WTC11 (cell line): ENCODE data around the gene CD163L1. TPM values are rescaled to one million over a fixed set of nuclear protein-coding genes. Genes with fewer than 3 reads are reported as not detected.

Experiments
- ATAC-seq: fragments of 200-7000 bp; cut with Tn5 transposase; 2 replicates; pipeline ENCODE4 v1.10.0; 2021; ENCODE audit warnings: mild to moderate bottlenecking, moderate library complexity
- CTCF ChIA-PET: fragments of 300-600 bp; sonication (Branson Sonifier 250); formaldehyde crosslinking; loops from one replicate; lab custom pipeline; 2021; ENCODE audit warnings: antibody characterized with exemption; lab: Charles Lee
- POLR2A ChIA-PET: fragments of 350-600 bp; sonication (Branson Sonifier 250); formaldehyde crosslinking; loops from one replicate; lab custom pipeline; 2021; ENCODE audit warnings: antibody characterized with exemption; lab: Charles Lee
- DNase-seq: peaks from one replicate; pipeline ENCODE4 v3.0.0; 2021; ENCODE audit warnings: low spot score
- H3K27ac Mint-ChIP-seq: 2 replicates; pipeline ENCODE4 v1.8.0; 2021; ENCODE audit warnings: mixed read lengths
- H3K27me3 Mint-ChIP-seq: 2 replicates; pipeline ENCODE4 v1.8.0; 2021; ENCODE audit warnings: low read depth, mild to moderate bottlenecking, moderate library complexity, mixed read lengths
- H3K36me3 Mint-ChIP-seq: 2 replicates; pipeline ENCODE4 v1.8.0; 2021; ENCODE audit warnings: mixed read lengths
- H3K4me1 Mint-ChIP-seq: 2 replicates; pipeline ENCODE4 v1.8.0; 2022; ENCODE audit warnings: mixed read lengths
- H3K4me3 Mint-ChIP-seq: 2 replicates; pipeline ENCODE4 v1.8.0; 2021; ENCODE audit warnings: mild to moderate bottlenecking, moderate library complexity, mixed read lengths
- H3K9me3 Mint-ChIP-seq: 2 replicates; pipeline ENCODE4 v1.8.0; 2021; ENCODE audit warnings: mixed read lengths
- EMX1 ChIP-seq: fragments of 250-450 bp; sonication (Bioruptor Pico); IDR thresholded peaks from 2 replicates; pipeline ENCODE4 v1.8.0; 2021; ENCODE audit warnings: mild to moderate bottlenecking
- ETV6 ChIP-seq: sonication (generic); formaldehyde crosslinking; IDR thresholded peaks from 2 replicates; pipeline ENCODE4 v1.8.1; 2022; ENCODE audit warnings: mild to moderate bottlenecking, missing genetic modification reagents
- HMGA2 ChIP-seq: fragments of 250-450 bp; sonication (Bioruptor Pico); IDR thresholded peaks from 2 replicates; pipeline ENCODE4 v1.4.0; 2021; ENCODE audit warnings: mild to moderate bottlenecking, moderate library complexity
- MYBL2 ChIP-seq: sonication (generic); formaldehyde crosslinking; IDR thresholded peaks from 2 replicates; pipeline ENCODE4 v1.8.1; 2023; ENCODE audit warnings: mild to moderate bottlenecking, moderate library complexity, missing genetic modification reagents
- NFYB ChIP-seq: sonication (generic); formaldehyde crosslinking; conservative IDR thresholded peaks from 2 replicates; pipeline ENCODE4 v1.8.0; 2022; ENCODE audit warnings: low read depth, missing genetic modification reagents
- NR1H2 ChIP-seq: sonication (generic); formaldehyde crosslinking; IDR thresholded peaks from 2 replicates; pipeline ENCODE4 v1.9.0; 2021; ENCODE audit warnings: mild to moderate bottlenecking, moderate library complexity, missing genetic modification reagents
- NR3C1 ChIP-seq: sonication (generic); formaldehyde crosslinking; conservative IDR thresholded peaks from 2 replicates; pipeline ENCODE4 v1.8.1; 2023; ENCODE audit warnings: low read depth, mild to moderate bottlenecking, missing genetic modification reagents
- SP1 ChIP-seq: sonication (generic); formaldehyde crosslinking; conservative IDR thresholded peaks from 2 replicates; pipeline ENCODE4 v1.8.1; 2022; ENCODE audit warnings: missing genetic modification reagents
- TCF7 ChIP-seq: sonication (generic); formaldehyde crosslinking; IDR thresholded peaks from 2 replicates; pipeline ENCODE4 v1.8.0; 2022; ENCODE audit warnings: mild to moderate bottlenecking, low read depth, missing genetic modification reagents, moderate library complexity
- TEAD4 ChIP-seq: sonication (generic); formaldehyde crosslinking; IDR thresholded peaks from 2 replicates; pipeline ENCODE4 v1.8.0; 2022; ENCODE audit warnings: mild to moderate bottlenecking, missing genetic modification reagents
- total RNA-seq: library from RNA; stranded (reverse); gene quantifications from 3 replicates; pipeline ENCODE4 v1.2.3, GENCODE V29; 2021
- TF ChIP-seq, protein P1 (sequence below): sonication (generic); formaldehyde crosslinking; IDR thresholded peaks from 2 replicates; pipeline ENCODE4 v1.8.1; 2022; ENCODE audit warnings: missing genetic modification reagents, borderline replicate concordance
- TF ChIP-seq, protein P2 (sequence below): fragments of 200-600 bp; IDR thresholded peaks from 2 replicates; pipeline ENCODE4 v1.8.0; 2022; ENCODE audit warnings: antibody characterized with exemption
- TF ChIP-seq, protein P3 (sequence below): fragments of 250-450 bp; sonication (Bioruptor Pico); IDR thresholded peaks from 2 replicates; pipeline ENCODE4 v1.8.0; 2021; ENCODE audit warnings: mild to moderate bottlenecking
- TF ChIP-seq, protein P4 (sequence below): sonication (generic); formaldehyde crosslinking; conservative IDR thresholded peaks from 2 replicates; pipeline ENCODE4 v1.8.1; 2022; ENCODE audit warnings: mild to moderate bottlenecking, missing genetic modification reagents
- TF ChIP-seq, protein P5 (sequence below): fragments of 250-450 bp; sonication (Bioruptor Pico); IDR thresholded peaks from 2 replicates; pipeline ENCODE4 v2.1.2; 2022; ENCODE audit warnings: mild to moderate bottlenecking, moderate library complexity
- TF ChIP-seq, protein P6 (sequence below): sonication (generic); formaldehyde crosslinking; IDR thresholded peaks from 2 replicates; pipeline ENCODE4 v1.8.0; 2022; ENCODE audit warnings: mild to moderate bottlenecking, missing genetic modification reagents
- TF ChIP-seq, protein P7 (sequence below): sonication (generic); formaldehyde crosslinking; IDR thresholded peaks from 2 replicates; pipeline ENCODE4 v1.8.1; 2022; ENCODE audit warnings: low read depth, missing genetic modification reagents, borderline replicate concordance

Gene CD163L1
- total RNA-seq, 1 experiment from 2014 or later = 0.26 TPM

DNA sequence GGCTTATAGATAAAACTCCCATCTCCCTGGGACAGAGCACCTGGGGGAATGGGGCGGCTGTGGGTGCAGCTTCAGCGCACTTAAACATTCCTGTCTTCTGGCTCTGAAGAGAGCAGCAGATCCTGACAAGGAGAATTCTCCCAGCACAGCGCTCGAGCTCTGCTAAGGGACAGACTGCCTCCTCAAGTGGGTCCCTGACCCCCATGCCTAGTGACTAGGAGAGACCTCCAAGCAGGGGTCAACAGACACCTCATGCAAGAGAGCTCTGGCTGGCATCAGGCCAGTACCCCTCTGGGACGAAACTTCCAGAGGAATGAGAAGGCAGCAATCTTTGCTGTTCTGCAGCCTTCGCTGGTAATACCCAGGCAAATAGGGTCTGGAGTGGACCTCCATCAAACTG, 28.1 kb upstream of the CD163L1 start (continued):
- TF ChIP-seq, protein P1, sequence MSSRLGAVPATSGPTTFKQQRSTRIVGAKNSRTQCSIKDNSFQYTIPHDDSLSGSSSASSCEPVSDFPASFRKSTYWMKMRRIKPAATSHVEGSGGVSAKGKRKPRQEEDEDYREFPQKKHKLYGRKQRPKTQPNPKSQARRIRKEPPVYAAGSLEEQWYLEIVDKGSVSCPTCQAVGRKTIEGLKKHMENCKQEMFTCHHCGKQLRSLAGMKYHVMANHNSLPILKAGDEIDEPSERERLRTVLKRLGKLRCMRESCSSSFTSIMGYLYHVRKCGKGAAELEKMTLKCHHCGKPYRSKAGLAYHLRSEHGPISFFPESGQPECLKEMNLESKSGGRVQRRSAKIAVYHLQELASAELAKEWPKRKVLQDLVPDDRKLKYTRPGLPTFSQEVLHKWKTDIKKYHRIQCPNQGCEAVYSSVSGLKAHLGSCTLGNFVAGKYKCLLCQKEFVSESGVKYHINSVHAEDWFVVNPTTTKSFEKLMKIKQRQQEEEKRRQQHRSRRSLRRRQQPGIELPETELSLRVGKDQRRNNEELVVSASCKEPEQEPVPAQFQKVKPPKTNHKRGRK (CRISPR knock-in tag) = no peak
- no peak for TF ChIP-seq SP1 (CRISPR knock-in tag)

DNA sequence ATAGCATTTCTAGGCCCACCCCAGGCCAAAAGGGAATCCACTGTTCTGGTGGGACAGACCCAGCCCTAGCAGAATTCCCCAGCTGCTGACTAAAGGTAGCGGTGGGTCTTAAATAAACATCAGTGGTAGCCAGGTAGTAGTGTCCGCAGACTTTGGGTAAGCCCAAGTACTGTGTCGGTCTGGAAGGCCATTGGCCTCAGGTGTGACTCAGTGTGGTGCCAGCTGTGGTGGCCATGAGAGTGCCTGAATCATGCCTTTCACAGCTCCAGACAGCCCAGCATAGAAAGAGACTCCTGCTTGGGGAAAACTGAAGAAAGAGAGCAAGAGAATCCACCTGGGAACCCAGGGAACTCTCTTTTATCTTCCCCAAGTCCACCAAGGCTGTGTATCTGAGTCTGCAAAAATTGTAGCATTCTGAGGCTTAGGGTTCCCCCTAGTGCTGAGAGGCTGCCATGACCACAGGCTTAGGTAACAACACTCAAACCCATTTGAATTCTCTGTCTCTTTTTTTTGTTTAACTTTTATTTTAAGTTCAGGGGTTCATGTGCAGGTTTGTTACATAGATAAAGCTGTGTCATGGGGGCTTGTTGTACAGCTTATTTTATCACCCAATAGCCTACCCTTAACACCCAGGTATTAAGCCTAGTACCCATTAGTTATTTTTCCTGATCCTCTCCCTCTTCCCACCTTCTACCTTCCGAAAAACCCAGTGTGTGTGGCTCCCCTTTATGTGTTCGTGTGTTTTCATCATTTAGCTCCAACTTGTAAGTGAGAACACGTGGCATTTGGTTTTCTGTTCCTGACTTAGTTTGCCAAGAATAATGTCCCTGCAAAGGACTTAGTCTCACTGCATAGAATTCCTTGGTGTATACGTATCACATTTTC, 16.7 kb upstream of the CD163L1 start:
- H3K27ac Mint-ChIP-seq = no peak overlapping the region
- POLR2A ChIA-PET = interaction anchor here (0.6 kb wide), 1 partner anchor 236 kb away, joined by 4 read pairs; no protein-coding TSS in a partner anchor
- no peaks in the 10 kb centered on the region for H3K36me3 Mint-ChIP-seq
- CTCF ChIA-PET = interaction anchor here (0.6 to 1.4 kb wide), 3 partner anchors 29 to 181 kb away, joined by 3 read pairs; no protein-coding TSS in a partner anchor
- peaks cover 5% of the 10 kb centered on the region for H3K4me1 Mint-ChIP-seq
- ATAC-seq = peak; percentile 98
- no peaks in the 10 kb centered on the region for H3K9me3 Mint-ChIP-seq
- H3K27me3 Mint-ChIP-seq = no peaks in the 10 kb centered on the region
- peak; percentile 78 for DNase-seq
- no peak overlapping the region for H3K4me3 Mint-ChIP-seq
- TF ChIP-seq, protein P2, sequence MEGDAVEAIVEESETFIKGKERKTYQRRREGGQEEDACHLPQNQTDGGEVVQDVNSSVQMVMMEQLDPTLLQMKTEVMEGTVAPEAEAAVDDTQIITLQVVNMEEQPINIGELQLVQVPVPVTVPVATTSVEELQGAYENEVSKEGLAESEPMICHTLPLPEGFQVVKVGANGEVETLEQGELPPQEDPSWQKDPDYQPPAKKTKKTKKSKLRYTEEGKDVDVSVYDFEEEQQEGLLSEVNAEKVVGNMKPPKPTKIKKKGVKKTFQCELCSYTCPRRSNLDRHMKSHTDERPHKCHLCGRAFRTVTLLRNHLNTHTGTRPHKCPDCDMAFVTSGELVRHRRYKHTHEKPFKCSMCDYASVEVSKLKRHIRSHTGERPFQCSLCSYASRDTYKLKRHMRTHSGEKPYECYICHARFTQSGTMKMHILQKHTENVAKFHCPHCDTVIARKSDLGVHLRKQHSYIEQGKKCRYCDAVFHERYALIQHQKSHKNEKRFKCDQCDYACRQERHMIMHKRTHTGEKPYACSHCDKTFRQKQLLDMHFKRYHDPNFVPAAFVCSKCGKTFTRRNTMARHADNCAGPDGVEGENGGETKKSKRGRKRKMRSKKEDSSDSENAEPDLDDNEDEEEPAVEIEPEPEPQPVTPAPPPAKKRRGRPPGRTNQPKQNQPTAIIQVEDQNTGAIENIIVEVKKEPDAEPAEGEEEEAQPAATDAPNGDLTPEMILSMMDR = peak; percentile 81
- no peak for TF ChIP-seq ETV6 (CRISPR knock-in tag)
- TF ChIP-seq, all 79 proteins: peak for 1

DNA sequence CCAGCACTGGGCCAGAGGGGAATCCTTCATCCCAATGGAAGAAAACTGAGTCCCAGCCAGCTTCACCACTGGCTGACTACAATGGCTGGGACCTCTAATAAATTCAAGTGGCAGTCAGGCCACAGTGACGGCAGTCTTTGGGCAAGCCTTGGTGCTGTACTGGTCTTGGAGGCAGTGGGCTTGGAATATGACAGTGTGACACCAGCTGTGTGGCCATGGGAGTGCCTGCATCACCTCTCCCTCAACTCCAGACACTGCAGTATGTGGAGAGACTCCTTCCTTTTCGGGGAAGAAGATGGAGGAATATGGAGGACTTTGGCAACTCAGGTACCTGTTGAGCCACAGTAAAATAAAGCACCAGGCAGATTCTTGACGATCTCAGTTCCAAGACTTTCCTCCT, 16.0 kb upstream of the CD163L1 start:
- no peaks in the 10 kb centered on the region for H3K36me3 Mint-ChIP-seq
- ATAC-seq = no peak

More for the DNA sequence above, 16.0 kb upstream of the CD163L1 start:
- no peak overlapping the region for H3K27ac Mint-ChIP-seq
- H3K4me3 Mint-ChIP-seq = no peak overlapping the region
- H3K27me3 Mint-ChIP-seq = no peaks in the 10 kb centered on the region
- DNase-seq = no peak
- H3K4me1 Mint-ChIP-seq = peaks cover 5% of the 10 kb centered on the region
- ChIA-PET CTCF (no interaction called here), POLR2A (interaction anchor here (0.6 kb wide), 1 partner anchor 235 kb away, joined by 4 read pairs; no protein-coding TSS in a partner anchor)
- H3K9me3 Mint-ChIP-seq = no peaks in the 10 kb centered on the region
- TF ChIP-seq, protein P3, sequence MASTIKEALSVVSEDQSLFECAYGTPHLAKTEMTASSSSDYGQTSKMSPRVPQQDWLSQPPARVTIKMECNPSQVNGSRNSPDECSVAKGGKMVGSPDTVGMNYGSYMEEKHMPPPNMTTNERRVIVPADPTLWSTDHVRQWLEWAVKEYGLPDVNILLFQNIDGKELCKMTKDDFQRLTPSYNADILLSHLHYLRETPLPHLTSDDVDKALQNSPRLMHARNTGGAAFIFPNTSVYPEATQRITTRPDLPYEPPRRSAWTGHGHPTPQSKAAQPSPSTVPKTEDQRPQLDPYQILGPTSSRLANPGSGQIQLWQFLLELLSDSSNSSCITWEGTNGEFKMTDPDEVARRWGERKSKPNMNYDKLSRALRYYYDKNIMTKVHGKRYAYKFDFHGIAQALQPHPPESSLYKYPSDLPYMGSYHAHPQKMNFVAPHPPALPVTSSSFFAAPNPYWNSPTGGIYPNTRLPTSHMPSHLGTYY (CRISPR knock-in tag) = no peak
- TF ChIP-seq, protein P4, sequence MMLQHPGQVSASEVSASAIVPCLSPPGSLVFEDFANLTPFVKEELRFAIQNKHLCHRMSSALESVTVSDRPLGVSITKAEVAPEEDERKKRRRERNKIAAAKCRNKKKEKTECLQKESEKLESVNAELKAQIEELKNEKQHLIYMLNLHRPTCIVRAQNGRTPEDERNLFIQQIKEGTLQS (CRISPR knock-in tag) = no peak
- TF ChIP-seq NFYB (CRISPR knock-in tag) (no peak), EMX1 (CRISPR knock-in tag) (no peak), TEAD4 (CRISPR knock-in tag) (no peak), NR1H2 (CRISPR knock-in tag) (no peak), TCF7 (CRISPR knock-in tag) (no peak), HMGA2 (CRISPR knock-in tag) (no peak), MYBL2 (CRISPR knock-in tag) (no peak), NR3C1 (no peak)
- TF ChIP-seq, protein P2 = no peak
- TF ChIP-seq, protein P5, sequence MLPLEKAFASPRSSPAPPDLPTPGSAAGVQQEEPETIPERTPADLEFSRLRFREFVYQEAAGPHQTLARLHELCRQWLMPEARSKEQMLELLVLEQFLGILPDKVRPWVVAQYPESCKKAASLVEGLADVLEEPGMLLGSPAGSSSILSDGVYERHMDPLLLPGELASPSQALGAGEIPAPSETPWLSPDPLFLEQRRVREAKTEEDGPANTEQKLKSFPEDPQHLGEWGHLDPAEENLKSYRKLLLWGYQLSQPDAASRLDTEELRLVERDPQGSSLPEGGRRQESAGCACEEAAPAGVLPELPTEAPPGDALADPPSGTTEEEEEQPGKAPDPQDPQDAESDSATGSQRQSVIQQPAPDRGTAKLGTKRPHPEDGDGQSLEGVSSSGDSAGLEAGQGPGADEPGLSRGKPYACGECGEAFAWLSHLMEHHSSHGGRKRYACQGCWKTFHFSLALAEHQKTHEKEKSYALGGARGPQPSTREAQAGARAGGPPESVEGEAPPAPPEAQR (CRISPR knock-in tag) = no peak
- TF ChIP-seq, protein P6, sequence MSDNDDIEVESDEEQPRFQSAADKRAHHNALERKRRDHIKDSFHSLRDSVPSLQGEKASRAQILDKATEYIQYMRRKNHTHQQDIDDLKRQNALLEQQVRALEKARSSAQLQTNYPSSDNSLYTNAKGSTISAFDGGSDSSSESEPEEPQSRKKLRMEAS (CRISPR knock-in tag) = no peak
- TF ChIP-seq, protein P7, sequence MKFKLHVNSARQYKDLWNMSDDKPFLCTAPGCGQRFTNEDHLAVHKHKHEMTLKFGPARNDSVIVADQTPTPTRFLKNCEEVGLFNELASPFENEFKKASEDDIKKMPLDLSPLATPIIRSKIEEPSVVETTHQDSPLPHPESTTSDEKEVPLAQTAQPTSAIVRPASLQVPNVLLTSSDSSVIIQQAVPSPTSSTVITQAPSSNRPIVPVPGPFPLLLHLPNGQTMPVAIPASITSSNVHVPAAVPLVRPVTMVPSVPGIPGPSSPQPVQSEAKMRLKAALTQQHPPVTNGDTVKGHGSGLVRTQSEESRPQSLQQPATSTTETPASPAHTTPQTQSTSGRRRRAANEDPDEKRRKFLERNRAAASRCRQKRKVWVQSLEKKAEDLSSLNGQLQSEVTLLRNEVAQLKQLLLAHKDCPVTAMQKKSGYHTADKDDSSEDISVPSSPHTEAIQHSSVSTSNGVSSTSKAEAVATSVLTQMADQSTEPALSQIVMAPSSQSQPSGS (CRISPR knock-in tag) = no peak
